AG04450 (cell line): Measurements from ENCODE around the gene LONRF2. TPM values are rescaled to one million over a fixed set of nuclear protein-coding genes. Genes with fewer than 3 reads are reported as not detected.

Experiments used
- CTCF ChIA-PET: fragments of 300-600, 350-600 bp; formaldehyde crosslinking; extraction: SDS; loops from one replicate; lab custom pipeline; 2022; ENCODE audit warnings: antibody characterized with exemption, inconsistent platforms; lab: Charles Lee
- POLR2A ChIA-PET: fragments of 350-600 bp; formaldehyde crosslinking; extraction: SDS; loops from one replicate; lab custom pipeline; 2021; ENCODE audit warnings: antibody characterized with exemption, inconsistent platforms; lab: Yijun Ruan, JAX
- DNase-seq: peaks from one replicate; pipeline ENCODE4 v3.0.0-alpha.2; 2011; ENCODE audit warnings: low read depth, low spot score
- H3K27ac ChIP-seq: one replicate; pipeline ENCODE4 v1.5.1; 2012; ENCODE audit warnings: low read depth, low read length, control low read depth
- H3K27me3 ChIP-seq: one replicate; pipeline ENCODE4 v1.6.0; 2012; ENCODE audit warnings: low read length; ENCODE audit not compliant: control insufficient read depth, insufficient read depth
- H3K4me3 ChIP-seq: 2 replicates; pipeline ENCODE4 v1.5.1; 2011; ENCODE audit warnings: mild to moderate bottlenecking, low read depth, low read length, control low read depth
- H3K9me3 ChIP-seq: 2 replicates; pipeline ENCODE4 v1.5.1; 2012; ENCODE audit warnings: low read length; ENCODE audit not compliant: control insufficient read depth, insufficient read depth
- polyA plus RNA-seq: library from polyadenylated mRNA; depleted of rRNA; stranded (reverse); fragments of >200 nt; gene quantifications from 2 replicates; pipeline ENCODE4 v1.2.3, GENCODE V29; 2011
- TF ChIP-seq, protein P1 (sequence below): IDR thresholded peaks from 2 replicates; pipeline ENCODE4 v1.5.1; 2011; ENCODE audit warnings: low read depth, low read length, control low read depth, inconsistent platforms

LONRF2 gene
- polyA plus RNA-seq, 1 experiment = 0.98 TPM

DNA sequence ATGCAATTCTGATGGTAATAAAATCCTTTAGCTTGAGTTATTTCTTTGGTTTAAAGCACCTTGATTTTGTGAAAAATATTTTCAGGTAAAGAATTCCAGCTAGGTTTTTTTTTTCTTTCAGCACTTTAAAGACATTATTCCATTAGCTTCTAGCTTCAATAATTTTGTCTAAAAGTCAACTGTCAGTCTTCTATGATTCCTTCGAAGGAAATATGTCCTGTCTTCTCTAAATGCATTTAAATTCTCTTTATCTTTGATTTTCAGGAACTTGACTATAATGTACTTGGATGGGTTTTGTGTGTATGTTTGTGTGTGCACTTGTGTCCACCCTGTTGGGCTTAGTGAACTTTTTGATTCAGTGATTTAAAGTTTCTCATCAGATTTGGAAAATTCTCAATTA lies 4.7 kb downstream of the LONRF2 start:
- Histone ChIP-seq H3K4me3 (no peak overlapping the region), H3K27me3 (peaks cover 21% of the 10 kb centered on the region), H3K9me3 (peaks cover 7% of the 10 kb centered on the region), H3K27ac (no peak overlapping the region)
- POLR2A ChIA-PET = no interaction called here
- CTCF ChIA-PET = interaction anchor here (0.6 kb wide), 1 partner anchor 55 kb away, joined by 3 read pairs; no protein-coding TSS in a partner anchor
- TF ChIP-seq, protein P1, sequence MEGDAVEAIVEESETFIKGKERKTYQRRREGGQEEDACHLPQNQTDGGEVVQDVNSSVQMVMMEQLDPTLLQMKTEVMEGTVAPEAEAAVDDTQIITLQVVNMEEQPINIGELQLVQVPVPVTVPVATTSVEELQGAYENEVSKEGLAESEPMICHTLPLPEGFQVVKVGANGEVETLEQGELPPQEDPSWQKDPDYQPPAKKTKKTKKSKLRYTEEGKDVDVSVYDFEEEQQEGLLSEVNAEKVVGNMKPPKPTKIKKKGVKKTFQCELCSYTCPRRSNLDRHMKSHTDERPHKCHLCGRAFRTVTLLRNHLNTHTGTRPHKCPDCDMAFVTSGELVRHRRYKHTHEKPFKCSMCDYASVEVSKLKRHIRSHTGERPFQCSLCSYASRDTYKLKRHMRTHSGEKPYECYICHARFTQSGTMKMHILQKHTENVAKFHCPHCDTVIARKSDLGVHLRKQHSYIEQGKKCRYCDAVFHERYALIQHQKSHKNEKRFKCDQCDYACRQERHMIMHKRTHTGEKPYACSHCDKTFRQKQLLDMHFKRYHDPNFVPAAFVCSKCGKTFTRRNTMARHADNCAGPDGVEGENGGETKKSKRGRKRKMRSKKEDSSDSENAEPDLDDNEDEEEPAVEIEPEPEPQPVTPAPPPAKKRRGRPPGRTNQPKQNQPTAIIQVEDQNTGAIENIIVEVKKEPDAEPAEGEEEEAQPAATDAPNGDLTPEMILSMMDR = no peak
- no peak for DNase-seq

DNA sequence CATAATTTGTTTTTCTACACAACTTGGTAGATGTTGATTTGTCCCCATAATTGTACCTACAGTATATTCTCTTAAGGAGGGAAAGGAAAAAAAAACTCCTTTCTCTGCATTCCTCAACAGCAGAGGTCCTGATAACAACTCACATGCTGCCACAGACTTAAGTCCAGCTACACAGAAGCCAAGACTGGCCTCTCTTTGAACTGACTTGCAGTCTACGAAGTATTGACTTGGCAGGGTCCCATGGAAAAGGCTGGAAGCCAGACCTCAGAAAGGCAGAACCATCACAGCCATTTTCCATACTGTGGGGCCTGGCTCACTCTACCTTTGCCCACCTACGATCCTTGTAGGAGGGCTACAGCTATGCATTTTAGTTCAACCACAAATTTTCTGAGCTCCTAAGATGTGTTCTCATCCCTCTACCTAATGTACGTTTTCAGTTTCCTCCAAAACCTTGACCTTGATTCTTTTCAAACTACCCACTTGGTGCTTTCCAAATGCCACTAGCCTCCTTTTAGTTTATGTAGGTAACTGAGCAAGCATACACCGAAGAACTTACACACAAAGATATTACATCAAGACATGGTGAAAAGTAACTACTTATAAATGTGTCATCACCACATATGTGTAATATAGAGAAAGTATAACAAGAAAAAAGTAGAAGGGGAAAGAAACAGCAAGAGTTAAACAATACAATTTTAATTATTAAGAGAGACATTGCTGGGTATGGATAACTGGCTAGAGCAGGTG lies 12.2 kb downstream of the LONRF2 start:
- H3K9me3 ChIP-seq = no peaks in the 10 kb centered on the region
- H3K4me3 ChIP-seq = no peak overlapping the region
- ChIA-PET CTCF (no interaction called here), POLR2A (no interaction called here)
- TF ChIP-seq, protein P1 = no peak
- no peak overlapping the region for H3K27ac ChIP-seq
- H3K27me3 ChIP-seq = no peaks in the 10 kb centered on the region
- DNase-seq = no peak

DNA sequence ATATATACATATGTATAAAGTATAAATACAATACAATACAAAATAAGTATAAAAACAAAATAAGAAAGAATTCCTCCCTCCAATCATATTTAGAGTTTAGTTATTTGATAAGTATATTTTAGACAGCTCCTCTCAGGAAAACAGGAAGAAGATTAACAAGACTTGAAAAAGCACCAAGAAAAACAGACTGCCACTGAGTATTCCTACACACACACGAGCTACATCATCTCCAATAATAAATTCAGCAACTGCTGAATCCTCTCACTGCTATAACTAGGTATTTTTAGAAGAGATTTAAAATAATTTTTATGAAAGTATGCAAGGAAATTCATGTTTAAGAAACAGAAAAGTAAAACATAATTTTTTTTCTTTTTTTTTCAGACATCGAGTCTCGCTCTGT lies 13.0 kb downstream of the LONRF2 start:
- Histone ChIP-seq H3K9me3 (no peaks in the 10 kb centered on the region; the same call in 1 of the 2 replicates), H3K4me3 (no peak overlapping the region), H3K27ac (no peak overlapping the region), H3K27me3 (no peaks in the 10 kb centered on the region)
- TF ChIP-seq, protein P1 = no peak
- DNase-seq = no peak
- ChIA-PET POLR2A (no interaction called here), CTCF (interaction anchor here (1.3 kb wide), 1 partner anchor 71 kb away, joined by 4 read pairs; no protein-coding TSS in a partner anchor)

DNA sequence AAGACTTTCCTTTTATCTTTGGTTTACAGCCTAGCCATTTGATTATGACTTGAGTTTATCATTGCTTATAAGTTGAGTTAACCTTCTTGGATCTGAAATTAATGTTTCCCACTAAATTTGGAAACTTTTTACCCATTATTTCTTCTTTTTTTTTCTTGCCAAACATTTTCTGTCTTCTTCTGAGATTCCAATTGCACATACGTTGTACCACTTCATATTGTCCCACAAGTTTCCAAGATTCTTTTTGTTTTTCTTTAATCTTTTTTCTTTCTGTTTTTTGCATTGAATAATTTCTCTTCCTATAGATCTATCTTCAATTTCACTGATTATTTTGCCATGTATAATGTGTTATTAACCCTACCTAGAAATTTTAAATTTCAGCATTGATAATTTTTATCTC lies 18.6 kb downstream of the LONRF2 start:
- DNase-seq = no peak
- H3K27ac ChIP-seq = no peak overlapping the region
- ChIA-PET CTCF (no interaction called here), POLR2A (no interaction called here)
- H3K4me3 ChIP-seq = no peak overlapping the region
- peaks cover 3% of the 10 kb centered on the region; the same call in 1 of the 2 replicates for H3K9me3 ChIP-seq
- no peaks in the 10 kb centered on the region for H3K27me3 ChIP-seq
- TF ChIP-seq, protein P1 = no peak

DNA sequence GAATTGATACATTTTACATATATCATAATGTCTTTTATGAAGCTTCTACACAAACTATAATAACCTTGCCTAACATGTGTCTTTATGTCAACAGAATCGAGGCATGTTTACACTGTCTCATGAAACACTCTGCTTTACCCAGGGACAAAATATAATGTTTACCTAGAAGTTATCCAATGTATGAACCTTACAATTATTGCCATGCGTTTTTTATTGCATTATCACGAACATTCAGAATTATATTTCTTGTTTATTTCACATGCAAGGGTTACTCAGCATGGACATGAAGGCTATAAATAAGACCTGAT lies 19.8 kb downstream of the LONRF2 start:
- Histone ChIP-seq H3K4me3 (no peak overlapping the region), H3K27me3 (no peaks in the 10 kb centered on the region), H3K27ac (no peak overlapping the region), H3K9me3 (peaks cover 3% of the 10 kb centered on the region; the same call in 1 of the 2 replicates)
- TF ChIP-seq, protein P1 = no peak
- DNase-seq = no peak
- CTCF ChIA-PET = interaction anchor here (1.7 kb wide), 1 partner anchor 79 kb away, joined by 5 read pairs; no protein-coding TSS in a partner anchor
- POLR2A ChIA-PET = no interaction called here
